OCI-LY7 (cell line): ENCODE results near the gene PRLR.

Experiments
- CTCF ChIP-seq: fragments of 200-600 bp; sonication (generic); conservative IDR thresholded peaks from 2 replicates; pipeline ENCODE4 v1.5.1; 2014; ENCODE audit warnings: mild to moderate bottlenecking, antibody characterized with exemption, low read length, moderate library complexity, mixed read lengths
- EZH2phosphoT487 ChIP-seq: fragments of 200-600 bp; sonication (generic); IDR thresholded peaks from 2 replicates; pipeline ENCODE4 v1.6.1; 2018; ENCODE audit warnings: low read depth, borderline replicate concordance, mild to moderate bottlenecking, mixed run types, antibody characterized with exemption, low read length, moderate library complexity, mixed read lengths

- TF ChIP-seq CTCF (no peak), EZH2phosphoT487 (no peak)
These were observed 42.2 kb downstream of the PRLR start for GRCh38 chr5:35188031-35188457.
